CD4-positive, alpha-beta T cell treated with Interleukin-1 beta for 1 hour (primary cell): ENCODE data around the gene SMURF1.

Source experiments
- DNase-seq, 2 donors: peaks; one replicate each; pipeline ENCODE4 v3.0.0-alpha.2; 2020 to 2022

Gene SMURF1

GRCh38 chr7:99027241-99027640, 116.7 kb downstream of the SMURF1 start:
- no peak for DNase-seq

DNA sequence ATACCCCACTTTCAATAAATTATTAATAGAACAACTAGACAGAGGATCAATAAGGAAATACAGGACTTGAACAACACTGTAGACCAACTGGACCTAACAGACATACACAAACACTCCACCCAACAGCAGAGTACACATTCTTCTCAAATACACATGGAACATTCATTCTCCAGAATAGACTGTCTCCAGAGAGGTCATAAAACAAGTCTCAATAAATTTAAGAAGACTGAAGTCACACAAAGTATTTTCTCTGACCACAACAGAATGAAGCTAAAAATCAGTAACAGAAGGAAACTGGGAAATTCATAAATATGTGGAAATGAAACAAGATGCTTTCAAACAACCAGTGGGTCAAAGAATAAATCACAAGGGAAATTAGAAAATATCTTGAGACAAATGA, 119.8 kb downstream of the SMURF1 start:
- no peak for DNase-seq

- no peak for DNase-seq
Measured at GRCh38 chr7:99021941-99022560, 121.9 kb downstream of the SMURF1 start.

DNA sequence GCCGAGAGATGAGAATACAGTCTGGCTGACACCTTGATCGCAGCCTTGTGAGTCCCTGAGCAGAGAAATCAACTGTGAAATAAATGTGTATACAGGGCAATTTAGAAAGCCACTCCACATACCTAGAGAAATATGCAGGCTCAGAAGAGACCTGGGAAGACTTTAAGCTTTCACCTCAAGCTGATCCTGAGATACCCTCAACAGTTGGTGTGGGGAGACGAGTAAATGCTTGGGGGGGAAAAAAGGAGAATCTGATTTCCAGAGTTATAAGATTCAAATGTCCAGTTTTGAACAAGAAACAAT, 123.5 kb downstream of the SMURF1 start:
- no peak for DNase-seq

DNA sequence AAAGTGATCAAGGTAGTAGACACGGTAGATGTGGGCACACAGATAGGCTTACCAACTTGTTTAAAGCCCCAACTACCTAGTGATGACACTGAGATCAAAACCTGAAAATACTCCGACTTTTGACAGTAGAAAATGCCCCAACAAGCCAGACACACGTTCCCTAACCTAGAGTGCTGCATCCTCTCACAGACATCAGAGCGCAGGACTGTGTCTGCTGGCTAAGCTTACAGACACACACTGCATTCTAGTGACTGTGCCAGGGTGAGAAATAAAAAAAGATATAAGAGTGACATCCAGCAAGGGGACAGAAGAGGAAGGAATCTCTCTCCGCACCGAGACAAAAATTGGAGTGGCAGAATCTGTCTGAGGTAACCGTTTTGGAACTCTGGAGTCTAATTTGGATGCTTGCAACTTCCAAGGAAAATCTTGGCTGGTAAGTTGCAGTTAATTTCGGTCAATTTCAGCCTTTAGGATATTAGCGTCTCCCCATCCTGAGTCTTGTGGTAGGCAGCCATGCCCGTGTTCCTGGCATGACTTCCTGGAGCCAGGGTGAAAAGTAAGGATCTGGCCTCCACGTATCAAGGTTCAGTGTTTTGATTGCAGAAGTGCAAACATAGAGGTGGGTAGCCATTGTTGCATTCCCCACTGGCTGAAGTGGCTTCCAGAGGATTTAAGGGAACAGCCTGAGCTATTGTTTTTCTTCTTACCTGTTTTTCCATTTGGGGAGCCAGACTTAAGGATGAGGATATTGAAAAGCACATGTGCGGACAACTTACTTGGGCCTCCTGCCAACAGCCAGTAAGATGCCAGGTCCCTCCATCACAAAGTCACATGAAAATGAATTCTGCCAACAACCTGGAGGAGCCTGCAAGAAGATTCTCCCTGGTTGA, 124.1 kb downstream of the SMURF1 start:
- DNase-seq, result no peak

GRCh38 chr7:99016196-99016595, 127.7 kb downstream of the SMURF1 start:
- no peak for DNase-seq

- DNase-seq, result no peak
Measured at GRCh38 chr7:99014113-99014985, 129.6 kb downstream of the SMURF1 start.

DNA sequence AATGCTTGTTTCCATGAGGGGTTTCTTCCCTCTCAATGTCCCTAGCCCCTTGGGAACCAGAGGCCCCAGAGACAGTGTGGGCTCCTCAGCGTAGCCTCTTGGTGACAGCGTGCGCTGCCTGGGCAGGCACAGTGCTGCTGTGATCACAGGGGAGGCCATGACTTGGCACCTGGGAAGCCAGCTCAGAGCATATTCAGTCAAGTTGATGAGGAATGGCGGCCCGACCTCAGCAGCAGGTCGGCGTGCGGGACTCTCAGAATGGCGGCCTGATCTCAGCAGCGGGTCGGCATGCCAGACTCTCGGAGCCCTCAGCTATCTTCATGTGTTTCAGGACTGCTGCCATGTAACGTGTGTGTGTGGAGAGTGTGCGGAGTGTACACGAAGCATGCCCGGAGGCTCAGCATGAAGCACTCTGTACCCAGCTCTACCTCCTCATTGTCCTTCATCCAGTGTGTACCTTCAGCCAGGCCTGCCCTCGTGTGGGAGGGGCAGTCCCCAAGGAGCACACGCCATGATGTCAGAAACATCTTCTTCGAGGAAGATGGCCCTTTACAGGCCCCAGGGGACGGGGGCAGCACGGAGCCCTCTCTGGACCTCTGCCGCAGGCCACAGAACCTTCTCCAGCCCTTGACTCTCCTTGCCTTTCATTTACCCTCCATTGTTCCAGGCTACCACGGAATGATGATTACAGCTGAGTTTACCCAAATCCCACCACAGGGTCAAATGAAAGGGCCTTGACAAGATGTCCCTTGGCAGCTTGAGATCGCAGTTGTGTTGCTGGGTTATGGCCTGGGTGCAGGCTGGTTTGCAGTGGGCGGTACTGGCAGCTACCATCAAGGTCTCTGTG, 130.4 kb downstream of the SMURF1 start:
- no peak for DNase-seq

DNA sequence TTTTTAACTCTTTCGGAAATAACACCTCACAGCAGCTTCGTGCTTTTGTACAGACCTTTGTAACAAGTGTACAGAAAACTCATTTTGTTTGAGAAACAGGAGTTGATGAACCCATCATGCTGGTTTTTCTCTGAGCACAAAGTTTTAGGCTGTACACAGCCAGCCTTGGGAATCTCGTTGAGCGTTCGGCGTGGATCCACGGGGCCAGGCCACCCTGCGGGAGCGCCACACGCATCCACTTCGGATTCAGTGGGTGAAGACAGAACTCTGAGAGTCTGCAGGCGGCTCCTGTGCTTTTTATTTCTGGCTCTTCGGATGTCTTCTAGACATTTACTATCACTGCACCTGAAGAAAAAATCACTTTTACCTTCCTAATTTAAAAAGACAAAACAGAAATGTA, 131.2 kb downstream of the SMURF1 start:
- DNase-seq, result no peak

DNA sequence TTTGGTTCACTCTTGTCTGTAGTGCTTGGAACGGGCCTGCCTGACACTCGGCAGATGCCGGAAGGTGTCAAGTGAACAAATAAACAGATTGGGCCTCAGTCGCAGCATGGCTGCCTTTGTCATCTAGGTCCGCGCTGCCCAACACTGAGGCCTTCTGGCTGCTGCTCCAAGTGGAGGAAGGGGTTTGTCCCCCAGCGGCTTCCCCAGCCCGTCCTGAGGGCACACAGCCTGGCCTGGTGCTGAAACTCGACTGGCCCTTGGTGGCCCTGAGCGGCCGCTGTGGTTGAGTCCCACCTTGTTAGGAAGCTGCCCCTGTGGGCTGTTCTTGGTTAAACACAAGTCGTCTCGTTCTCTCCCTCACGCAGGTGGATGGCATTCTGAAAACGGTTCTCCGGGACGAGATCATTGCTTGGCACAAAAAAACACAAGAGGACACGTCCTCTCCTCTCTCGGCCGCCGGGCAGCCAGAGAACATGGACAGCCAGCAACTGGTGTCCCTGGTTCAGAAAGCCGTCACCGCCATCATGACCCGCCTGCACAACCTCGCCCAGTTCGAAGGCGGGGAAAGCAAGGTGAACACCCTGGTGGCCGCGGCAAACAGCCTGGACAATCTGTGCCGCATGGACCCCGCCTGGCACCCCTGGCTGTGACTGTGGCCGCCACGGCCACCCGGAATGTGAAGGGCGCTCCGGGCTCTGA, 132.1 kb downstream of the SMURF1 start:
- no peak for DNase-seq

DNA sequence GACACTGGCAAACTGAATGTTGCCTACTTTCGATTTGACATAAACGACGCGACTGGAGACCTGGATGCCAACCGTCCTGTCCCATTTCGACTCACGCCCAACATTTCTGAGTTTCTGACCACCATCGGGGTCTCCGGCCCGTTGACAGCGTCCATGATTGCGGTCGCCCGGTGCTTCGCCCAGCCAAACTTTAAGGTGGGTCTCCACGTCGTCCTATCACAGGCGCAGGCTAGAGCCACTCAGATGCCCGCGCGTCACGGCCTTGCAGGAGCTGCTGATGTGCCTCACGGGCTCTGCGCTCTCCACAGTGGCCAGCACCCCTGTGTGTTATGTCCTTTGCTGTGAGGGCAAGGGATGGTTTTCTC, 132.6 kb downstream of the SMURF1 start:
- DNase-seq, result no peak

DNA sequence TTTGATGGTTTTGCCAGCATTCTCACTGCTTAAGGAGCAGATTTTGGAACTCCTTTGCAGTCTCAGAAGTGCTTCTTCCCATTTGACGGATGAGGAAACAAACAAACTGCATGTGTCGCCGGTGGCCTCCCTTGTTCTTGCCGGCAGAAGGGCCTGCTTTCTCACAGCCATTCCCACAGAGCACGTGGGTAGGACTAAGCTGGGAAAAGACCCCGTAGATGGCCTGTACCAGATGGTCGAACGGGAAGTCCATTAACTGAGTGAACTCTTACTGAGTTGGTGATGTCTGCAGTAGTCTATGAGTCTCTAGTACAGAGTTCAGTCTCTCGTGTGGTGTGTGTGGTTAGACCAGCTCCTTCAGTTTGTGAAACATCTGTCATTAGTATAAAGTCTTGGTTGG, 133.6 kb downstream of the SMURF1 start:
- no peak for DNase-seq

DNA sequence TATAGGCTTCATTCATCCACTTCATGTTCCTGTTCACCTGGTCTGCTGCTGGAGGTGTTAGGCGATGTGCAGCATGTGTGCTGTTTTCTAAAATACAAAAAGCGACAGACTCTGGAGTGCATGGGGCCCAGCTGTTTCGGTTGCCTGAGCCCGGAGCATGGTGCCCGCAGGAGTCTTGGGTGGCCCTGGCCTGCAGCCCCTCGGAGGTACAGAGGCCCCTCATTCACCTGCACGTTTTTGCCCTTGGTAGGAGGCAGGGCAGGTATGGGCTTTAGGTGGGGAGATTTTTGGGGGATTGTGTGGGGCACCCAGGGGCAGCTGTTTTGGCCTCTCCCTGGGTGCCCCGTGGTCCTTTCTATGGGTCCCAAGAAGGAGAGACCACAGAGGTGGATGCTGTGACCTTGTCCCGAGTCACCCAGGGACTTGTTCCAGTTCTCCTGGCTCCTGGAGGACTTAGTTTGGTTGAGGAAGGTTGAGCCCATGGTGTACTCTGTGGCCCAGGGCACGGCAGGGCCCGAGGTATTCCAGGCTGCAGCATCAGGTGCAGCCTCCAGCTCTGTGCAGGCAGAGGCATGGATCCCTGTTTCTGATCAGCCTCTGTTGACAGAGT, 134.9 kb downstream of the SMURF1 start:
- no peak for DNase-seq

DNA sequence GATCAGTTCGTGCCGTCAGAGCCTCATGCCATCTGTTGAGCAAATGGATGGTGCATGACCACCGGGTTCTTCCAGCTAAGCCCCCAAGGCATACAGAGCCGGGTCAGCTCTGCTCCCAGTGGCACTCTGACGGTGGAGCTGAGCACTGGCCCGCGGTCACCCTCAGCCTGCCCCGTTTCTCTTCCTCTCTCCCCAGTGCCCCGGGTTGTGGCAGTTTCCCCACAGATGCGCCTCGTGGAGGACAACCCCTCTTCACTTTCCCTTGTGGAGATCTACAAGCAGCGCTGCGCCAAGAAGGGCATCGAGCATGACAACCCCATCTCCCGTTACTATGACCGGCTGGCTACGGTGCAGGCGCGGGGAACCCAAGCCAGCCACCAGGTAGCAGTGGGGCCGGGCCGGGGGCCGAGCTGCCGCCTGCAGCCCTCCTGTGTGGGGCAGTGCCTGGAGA, 135.7 kb downstream of the SMURF1 start:
- DNase-seq, result no peak

- DNase-seq, result no peak
Measured at GRCh38 chr7:99006739-99007424, 137.0 kb downstream of the SMURF1 start.

DNA sequence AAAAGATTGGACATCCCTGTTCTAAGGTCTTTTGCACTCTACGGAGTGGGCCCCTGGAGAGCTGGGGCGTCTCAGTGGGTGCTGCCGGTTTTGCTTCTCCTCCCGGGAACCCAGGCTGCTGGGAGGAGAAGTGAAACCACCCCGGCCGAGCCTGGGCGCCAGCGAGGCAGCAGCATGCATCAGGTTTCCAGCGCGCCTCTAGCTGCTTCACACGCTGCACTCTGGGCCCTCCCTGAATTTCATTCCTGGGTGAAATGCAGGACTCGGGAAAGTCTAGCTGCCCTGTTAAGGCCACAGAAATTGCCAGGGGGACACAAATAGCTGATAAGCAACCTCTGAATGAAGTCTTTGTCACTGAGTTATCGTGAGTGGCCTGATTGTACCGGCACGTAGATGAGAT, 138.1 kb downstream of the SMURF1 start:
- DNase-seq, result no peak

DNA sequence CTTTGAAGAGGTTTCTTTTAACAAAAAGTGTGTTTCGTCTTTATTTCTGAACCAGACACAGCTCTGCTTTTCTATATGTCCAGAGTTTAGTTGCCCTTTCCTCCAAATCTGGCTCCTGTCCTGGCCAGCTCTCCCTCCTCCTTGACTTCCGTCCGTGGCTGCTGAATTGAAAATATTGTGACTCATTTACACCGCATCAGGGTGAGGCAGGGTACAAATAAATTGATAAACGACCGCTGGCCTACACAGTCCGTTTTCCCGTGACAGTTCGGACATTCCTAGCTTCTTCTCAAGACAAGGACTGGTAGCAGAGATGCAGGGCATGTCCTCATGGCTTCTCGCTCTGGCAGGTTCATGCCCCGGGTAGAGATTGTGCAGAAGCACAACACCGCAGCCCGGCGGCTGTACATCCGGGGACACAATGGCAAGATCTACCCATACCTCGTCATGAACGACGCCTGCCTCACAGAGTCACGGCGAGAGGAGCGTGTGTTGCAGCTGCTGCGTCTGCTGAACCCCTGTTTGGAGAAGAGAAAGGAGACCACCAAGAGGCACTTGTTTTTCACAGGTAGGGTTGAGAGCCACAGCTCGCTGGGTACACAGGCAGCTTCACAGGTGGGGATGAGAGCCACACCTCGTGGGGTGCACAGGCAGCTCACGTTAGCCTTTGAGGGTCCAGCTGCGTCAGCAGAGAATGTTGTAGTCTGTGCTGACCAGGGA, 139.0 kb downstream of the SMURF1 start:
- DNase-seq, result no peak

GRCh38 chr7:99004216-99004615, 139.7 kb downstream of the SMURF1 start:
- no peak for DNase-seq

DNA sequence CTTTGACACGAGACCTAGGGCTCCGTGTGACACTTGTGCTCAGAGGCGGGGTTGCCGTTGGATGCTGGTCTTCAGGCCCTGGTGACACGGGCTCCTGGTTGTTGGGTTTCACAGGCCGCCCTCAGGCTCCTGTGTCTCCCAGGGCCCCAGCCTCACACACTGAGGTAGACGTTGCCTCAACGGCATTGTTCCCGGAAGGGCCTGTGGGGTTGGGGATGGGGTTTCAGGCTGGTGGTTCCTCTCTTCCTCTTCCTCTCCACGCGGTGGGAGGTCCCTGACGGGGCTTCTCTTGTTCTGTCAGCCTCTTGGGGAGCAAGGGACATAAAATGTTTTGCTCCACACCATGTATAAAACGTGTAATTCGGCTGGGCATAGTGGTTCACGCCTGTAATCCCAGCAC, 140.5 kb downstream of the SMURF1 start:
- no peak for DNase-seq

DNA sequence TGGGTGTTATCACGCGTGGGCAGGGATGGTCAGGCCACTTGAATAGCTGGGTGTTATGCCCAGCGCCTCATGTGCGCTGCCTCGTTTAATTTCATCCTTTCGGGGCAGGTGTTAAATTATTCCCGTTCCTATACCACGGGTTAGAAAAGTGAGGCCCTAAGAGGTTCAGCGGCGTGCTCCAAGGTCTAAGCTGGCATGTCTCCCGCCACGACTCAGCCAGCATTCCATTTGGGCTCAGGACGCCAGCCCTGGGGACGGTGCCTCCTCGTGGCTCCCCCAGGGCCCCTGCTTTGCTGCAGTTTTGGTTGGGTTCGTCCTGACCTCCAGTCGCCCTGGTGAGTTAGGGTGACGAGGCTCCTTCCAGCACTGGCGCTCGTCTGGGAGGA, 141.1 kb downstream of the SMURF1 start:
- no peak for DNase-seq
